Measurements from ENCODE around the gene STRAP.

DNA sequence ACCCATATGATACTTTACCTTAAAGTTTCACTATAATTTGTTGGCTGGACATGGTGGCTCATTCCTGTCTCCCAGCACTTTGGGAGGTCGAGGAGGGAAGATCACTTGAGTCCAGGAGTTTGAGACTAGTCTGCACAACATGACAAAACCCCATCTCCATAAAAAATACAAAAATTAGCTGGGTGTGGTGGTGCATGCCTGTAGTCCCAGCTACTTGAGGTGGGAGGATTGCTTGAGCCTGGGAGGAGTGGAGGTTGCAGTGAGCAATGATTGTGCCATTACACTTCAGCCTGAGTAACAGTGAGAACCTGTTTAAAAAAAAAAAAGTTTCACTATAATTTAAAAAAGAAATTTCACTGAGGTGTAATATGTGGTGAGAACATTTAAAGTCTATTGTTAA, 50.1 kb downstream of the STRAP start:
- TF ChIP-seq, protein P1, sequence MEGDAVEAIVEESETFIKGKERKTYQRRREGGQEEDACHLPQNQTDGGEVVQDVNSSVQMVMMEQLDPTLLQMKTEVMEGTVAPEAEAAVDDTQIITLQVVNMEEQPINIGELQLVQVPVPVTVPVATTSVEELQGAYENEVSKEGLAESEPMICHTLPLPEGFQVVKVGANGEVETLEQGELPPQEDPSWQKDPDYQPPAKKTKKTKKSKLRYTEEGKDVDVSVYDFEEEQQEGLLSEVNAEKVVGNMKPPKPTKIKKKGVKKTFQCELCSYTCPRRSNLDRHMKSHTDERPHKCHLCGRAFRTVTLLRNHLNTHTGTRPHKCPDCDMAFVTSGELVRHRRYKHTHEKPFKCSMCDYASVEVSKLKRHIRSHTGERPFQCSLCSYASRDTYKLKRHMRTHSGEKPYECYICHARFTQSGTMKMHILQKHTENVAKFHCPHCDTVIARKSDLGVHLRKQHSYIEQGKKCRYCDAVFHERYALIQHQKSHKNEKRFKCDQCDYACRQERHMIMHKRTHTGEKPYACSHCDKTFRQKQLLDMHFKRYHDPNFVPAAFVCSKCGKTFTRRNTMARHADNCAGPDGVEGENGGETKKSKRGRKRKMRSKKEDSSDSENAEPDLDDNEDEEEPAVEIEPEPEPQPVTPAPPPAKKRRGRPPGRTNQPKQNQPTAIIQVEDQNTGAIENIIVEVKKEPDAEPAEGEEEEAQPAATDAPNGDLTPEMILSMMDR (IDR thresholded peaks at IDR 0.05; ENCODE audit: insufficient read depth, low read length, poor library complexity, severe bottlenecking): no peak
- no peak for TF ChIP-seq EZH2phosphoT487 (conservative IDR thresholded peaks at IDR 0.05; ENCODE audit: low read length)
